Mesenchymal stem cell (in vitro differentiated cells and primary cell): ENCODE measurements around the gene EEIG1.
A peak's percentile ranks its signal among the peaks of the same experiment; 100 is the strongest.

ENCODE experiments used
- DNase-seq: peaks from one replicate; pipeline ENCODE4 v3.0.0-alpha.2; 2013
- H2AFZ ChIP-seq: one replicate; pipeline ENCODE4 v1.6.1; 2013; ENCODE audit warnings: low read depth, mild to moderate bottlenecking, control low read depth, inconsistent platforms, low read length, moderate library complexity
- H2AK5ac ChIP-seq: 2 replicates; pipeline ENCODE4 v1.6.1; 2013; ENCODE audit warnings: low read length, moderate library complexity, mild to moderate bottlenecking, inconsistent platforms; ENCODE audit not compliant: severe bottlenecking
- H2BK120ac ChIP-seq: one replicate; pipeline ENCODE4 v1.6.1; 2013; ENCODE audit warnings: low read depth, mild to moderate bottlenecking, inconsistent platforms, low read length, moderate library complexity
- H2BK12ac ChIP-seq, 2 experiments: one replicate each; pipeline ENCODE4 v1.6.1; 2013; ENCODE audit warnings: inconsistent platforms in 2 of 2, low read length in 2 of 2, mild to moderate bottlenecking in 2 of 2, moderate library complexity in 2 of 2, control low read depth in 1 of 2
- H2BK15ac ChIP-seq: one replicate; pipeline ENCODE4 v1.6.1; 2013; ENCODE audit warnings: mild to moderate bottlenecking, low read depth, inconsistent platforms; ENCODE audit not compliant: poor library complexity, severe bottlenecking
- H2BK5ac ChIP-seq: 2 replicates; pipeline ENCODE4 v1.6.1; 2013; ENCODE audit warnings: low read depth, mild to moderate bottlenecking, low read length, control low read depth, inconsistent platforms; ENCODE audit not compliant: poor library complexity, severe bottlenecking
- H3K14ac ChIP-seq, 2 experiments: one replicate each; pipeline ENCODE4 v1.6.1; 2013; ENCODE audit warnings: inconsistent platforms in 2 of 2, low read length in 2 of 2, control low read depth in 1 of 2, mild to moderate bottlenecking in 1 of 2, moderate library complexity in 1 of 2
- H3K18ac ChIP-seq, 2 experiments: one replicate each; pipeline ENCODE4 v1.6.1; 2013; ENCODE audit warnings: inconsistent platforms in 2 of 2, low read length in 2 of 2, control low read depth in 1 of 2, low read depth in 1 of 2, mild to moderate bottlenecking in 1 of 2
- H3K23ac ChIP-seq, 2 experiments: one replicate each; pipeline ENCODE4 v1.6.1; 2013; ENCODE audit warnings: inconsistent platforms in 2 of 2, low read length in 2 of 2, mild to moderate bottlenecking in 2 of 2, moderate library complexity in 2 of 2, control low read depth in 1 of 2
- H3K27ac ChIP-seq: 2 replicates; pipeline ENCODE4 v1.5.1; 2013; ENCODE audit warnings: mild to moderate bottlenecking, moderate library complexity, low read length, control low read depth, inconsistent platforms; ENCODE audit not compliant: poor library complexity, severe bottlenecking
- H3K27me3 ChIP-seq, 2 experiments: 2 replicates each; pipeline versions ENCODE4 v1.6.1 to v1.7.0; 2013; ENCODE audit warnings: low read length in 2 of 2, mild to moderate bottlenecking in 2 of 2, moderate library complexity in 2 of 2, control low read depth in 1 of 2, inconsistent platforms in 1 of 2; ENCODE audit not compliant: control insufficient read depth in 1 of 2, insufficient read depth in 1 of 2
- H3K36me3 ChIP-seq, 2 experiments: 2 replicates each; pipeline versions ENCODE4 v1.6.1 to v1.7.0; 2013; ENCODE audit warnings: low read length in 2 of 2, control low read depth in 1 of 2, inconsistent platforms in 1 of 2, low read depth in 1 of 2, mild to moderate bottlenecking in 1 of 2; ENCODE audit not compliant: insufficient read depth in 2 of 2, control insufficient read depth in 1 of 2
- H3K4ac ChIP-seq, 2 experiments: one replicate each; pipeline ENCODE4 v1.6.1; 2013; ENCODE audit warnings: inconsistent platforms in 2 of 2, low read length in 2 of 2, mild to moderate bottlenecking in 2 of 2, moderate library complexity in 2 of 2, control low read depth in 1 of 2, low read depth in 1 of 2
- H3K4me1 ChIP-seq: 2 replicates; pipeline ENCODE4 v1.6.1; 2013; ENCODE audit warnings: low read depth, low read length, control low read depth; ENCODE audit not compliant: control insufficient read depth, insufficient read depth
- H3K4me2 ChIP-seq: 2 replicates; pipeline ENCODE4 v1.6.1; 2013; ENCODE audit warnings: low read length, mild to moderate bottlenecking, inconsistent platforms; ENCODE audit not compliant: poor library complexity, severe bottlenecking
- H3K4me3 ChIP-seq, 2 experiments: 2 replicates each; pipeline versions ENCODE4 v1.5.1 to v1.7.0; 2013; ENCODE audit warnings: low read length in 2 of 2, mild to moderate bottlenecking in 2 of 2, control low read depth in 1 of 2, low read depth in 1 of 2; ENCODE audit not compliant: insufficient read depth in 1 of 2
- H3K79me1 ChIP-seq: replicated peaks from 2 replicates; pipeline ENCODE4 v1.6.1; 2013; ENCODE audit warnings: mild to moderate bottlenecking, control low read depth, low read length, inconsistent platforms; ENCODE audit not compliant: poor library complexity, severe bottlenecking
- H3K9ac ChIP-seq: 2 replicates; pipeline ENCODE4 v1.7.0; 2013; ENCODE audit warnings: mild to moderate bottlenecking, low read length, moderate library complexity
- H3K9me3 ChIP-seq: 2 replicates; pipeline ENCODE4 v1.7.0; 2013; ENCODE audit warnings: mild to moderate bottlenecking, low read length; ENCODE audit not compliant: control insufficient read depth
- H4K8ac ChIP-seq: one replicate; pipeline ENCODE4 v1.6.1; 2013; ENCODE audit warnings: inconsistent platforms, mild to moderate bottlenecking, low read length, moderate library complexity
- H4K91ac ChIP-seq: one replicate; pipeline ENCODE4 v1.6.1; 2013; ENCODE audit warnings: mild to moderate bottlenecking, low read length, inconsistent platforms
- WGBS: methylation state at CpG from one replicate; pipeline ENCODE4 v1.1.7; 2013; ENCODE audit warnings: mixed read lengths; 5-methylcytosine and 5-hydroxymethylcytosine counted together

The EEIG1 gene

GRCh38 chr9:128011071-128011817 is 30.5 kb upstream of the EEIG1 start:
- no peak overlapping the region for H3K27ac ChIP-seq
- H2BK5ac ChIP-seq: no peak overlapping the region
- no peak overlapping the region for H2BK120ac ChIP-seq
- no peak overlapping the region for H3K14ac ChIP-seq
- peak overlapping the region; percentile 42 to 73 for H2BK12ac ChIP-seq
- H3K9ac ChIP-seq: no peak overlapping the region
- no peaks in the 10 kb centered on the region for H3K9me3 ChIP-seq
- H2AK5ac ChIP-seq: no peak overlapping the region
- no peaks in the 10 kb centered on the region for H3K36me3 ChIP-seq
- H3K23ac ChIP-seq: no peak overlapping the region
- H3K4ac ChIP-seq: peak overlapping the region in 1 of 2 experiments; percentile 41
- H3K4me3 ChIP-seq: no peak overlapping the region
- H3K4me2 ChIP-seq: no peak overlapping the region
- H4K8ac ChIP-seq: peak overlapping the region; percentile 91
- H2AFZ ChIP-seq: peak overlapping the region; percentile 18
- H4K91ac ChIP-seq: peak overlapping the region; percentile 72
- H3K18ac ChIP-seq: peak overlapping the region in 1 of 2 experiments; percentile 29
- H3K4me1 ChIP-seq: peaks cover 12% of the 10 kb centered on the region
- H2BK15ac ChIP-seq: peak overlapping the region; percentile 23
- no peak for DNase-seq
- H3K79me1 ChIP-seq: no peaks in the 10 kb centered on the region
- H3K27me3 ChIP-seq: no peaks in the 10 kb centered on the region
- 77% methylated on average over 12 of the region's 12 CpGs for WGBS

GRCh38 chr9:128009639-128010038 is 28.9 kb upstream of the EEIG1 start:
- Histone ChIP-seq H4K8ac (no peak overlapping the region), H3K14ac (peak overlapping the region in 1 of 2 experiments; percentile 32), H2BK5ac (no peak overlapping the region), H2AFZ (no peak overlapping the region), H3K79me1 (no peaks in the 10 kb centered on the region), H2BK15ac (peak overlapping the region; percentile 86), H2AK5ac (no peak overlapping the region), H3K4me1 (peaks cover 15% of the 10 kb centered on the region), H2BK12ac (peak overlapping the region in 1 of 2 experiments; percentile 40), H3K36me3 (no peaks in the 10 kb centered on the region), H3K9ac (no peak overlapping the region), H3K18ac (peak overlapping the region in 1 of 2 experiments; percentile 63), H4K91ac (peak overlapping the region; percentile 74), H3K4me3 (no peak overlapping the region), H2BK120ac (no peak overlapping the region), H3K9me3 (no peaks in the 10 kb centered on the region), H3K27me3 (no peaks in the 10 kb centered on the region), H3K4ac (peak overlapping the region in 1 of 2 experiments; percentile 28), H3K27ac (no peak overlapping the region), H3K23ac (no peak overlapping the region), H3K4me2 (no peak overlapping the region)
- DNase-seq: no peak
- WGBS: 96% methylated on average over 9 of the region's 9 CpGs

GRCh38 chr9:128008171-128008570 is 27.4 kb upstream of the EEIG1 start:
- peak overlapping the region in 1 of 2 experiments; percentile 23 for H3K14ac ChIP-seq
- H3K23ac ChIP-seq: no peak overlapping the region
- WGBS: 100% methylated on average over 3 of the region's 5 CpGs
- peak overlapping the region; percentile 34 to 86 for H3K18ac ChIP-seq
- H3K79me1 ChIP-seq: no peaks in the 10 kb centered on the region
- no peak overlapping the region for H2BK5ac ChIP-seq
- peak overlapping the region; percentile 67 for H4K91ac ChIP-seq
- no peaks in the 10 kb centered on the region for H3K36me3 ChIP-seq
- H3K27ac ChIP-seq: no peak overlapping the region
- no peaks in the 10 kb centered on the region for H3K9me3 ChIP-seq
- H2BK120ac ChIP-seq: no peak overlapping the region
- no peak overlapping the region for H2AFZ ChIP-seq
- no peak overlapping the region for H2AK5ac ChIP-seq
- peaks cover 15% of the 10 kb centered on the region for H3K4me1 ChIP-seq
- H2BK12ac ChIP-seq: peak overlapping the region; percentile 19 to 34
- H3K4me2 ChIP-seq: no peak overlapping the region
- no peaks in the 10 kb centered on the region for H3K27me3 ChIP-seq
- H4K8ac ChIP-seq: no peak overlapping the region
- peak overlapping the region in 1 of 2 experiments; percentile 29 for H3K4ac ChIP-seq
- H3K4me3 ChIP-seq: no peak overlapping the region
- DNase-seq: no peak
- H3K9ac ChIP-seq: no peak overlapping the region
- H2BK15ac ChIP-seq: no peak overlapping the region

- 37% methylated on average over 10 of the region's 10 CpGs for WGBS
Observed at GRCh38 chr9:128007566-128008138, 26.9 kb upstream of the EEIG1 start.

More at GRCh38 chr9:128007566-128008138, 26.9 kb upstream of the EEIG1 start:
- no peak overlapping the region for H3K9ac ChIP-seq
- peak; percentile 84 for DNase-seq
- no peak overlapping the region for H2AK5ac ChIP-seq
- peak overlapping the region in 1 of 2 experiments; percentile 23 for H3K14ac ChIP-seq
- no peaks in the 10 kb centered on the region for H3K27me3 ChIP-seq
- no peaks in the 10 kb centered on the region for H3K79me1 ChIP-seq
- no peak overlapping the region for H2AFZ ChIP-seq
- no peak overlapping the region for H2BK5ac ChIP-seq
- no peak overlapping the region for H3K23ac ChIP-seq
- H4K91ac ChIP-seq: peak overlapping the region; percentile 67
- peak overlapping the region; percentile 29 for H4K8ac ChIP-seq
- peak overlapping the region; percentile 3 to 13 for H3K4ac ChIP-seq
- peak overlapping the region; percentile 26 for H3K27ac ChIP-seq
- H2BK120ac ChIP-seq: no peak overlapping the region
- H2BK12ac ChIP-seq: peak overlapping the region; percentile 19 to 34
- H3K4me1 ChIP-seq: peaks cover 15% of the 10 kb centered on the region
- H3K4me3 ChIP-seq: no peak overlapping the region
- no peaks in the 10 kb centered on the region for H3K36me3 ChIP-seq
- peak overlapping the region; percentile 34 to 86 for H3K18ac ChIP-seq
- no peaks in the 10 kb centered on the region for H3K9me3 ChIP-seq
- peak overlapping the region; percentile 50 for H3K4me2 ChIP-seq
- no peak overlapping the region for H2BK15ac ChIP-seq
